Muscle of arm (tissue), 12 donors: ENCODE data around the gene ZNF57. TPM values are rescaled to one million over a fixed set of nuclear protein-coding genes. Genes with fewer than 3 reads are reported as not detected.
"Not testable (repeated sequence)": the region's sequence is repeated elsewhere in the genome, so short reads cannot be mapped to it uniquely, and the experiment has no call there.

ENCODE experiments used
- DNase-seq: peaks from one replicate; pipeline ENCODE4 v3.0.0-alpha.2; 2013
- polyA plus RNA-seq, 12 donors: library from polyadenylated mRNA; unstranded; fragments of 120-200 nt; gene quantifications; one replicate each; pipeline ENCODE4 v1.2.1, GENCODE V29; 2013; ENCODE audit not compliant: insufficient read length in 12 of 12

ZNF57 gene
- polyA plus RNA-seq, 12 donors, result 2.9 to 11.6 (median 3.5) TPM; not detected in 2

GRCh38 chr19:2950286-2951124 is 49.8 kb downstream of the ZNF57 start:
- peak; percentile 100 for DNase-seq

DNA sequence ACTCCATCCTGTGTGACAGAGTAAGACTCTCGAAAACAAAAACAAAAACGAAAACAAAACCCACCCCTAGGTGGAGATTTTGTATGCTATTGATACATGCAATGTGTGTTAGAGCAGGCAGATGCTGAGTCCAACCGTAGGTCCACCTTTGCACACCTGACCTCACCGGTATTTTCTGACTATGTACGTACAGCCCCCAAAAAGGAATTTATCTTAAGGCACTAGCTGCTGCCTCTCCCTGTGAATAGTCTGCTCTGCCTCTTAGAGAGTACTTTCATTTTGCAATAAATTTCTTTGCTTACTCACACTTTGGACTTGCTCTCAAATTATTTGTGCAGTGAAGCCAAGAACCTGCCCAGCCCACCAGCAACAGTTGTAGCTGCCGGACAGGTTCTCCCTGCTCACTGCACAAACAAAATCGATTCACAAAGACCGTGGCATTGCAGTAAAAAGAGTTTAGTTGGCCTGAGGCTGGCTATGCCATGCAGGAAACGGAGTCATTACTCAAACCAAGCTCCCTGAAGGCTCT is 52.3 kb downstream of the ZNF57 start:
- no peak for DNase-seq

GRCh38 chr19:2957160-2957559 is 56.4 kb downstream of the ZNF57 start:
- DNase-seq, result no peak

DNA sequence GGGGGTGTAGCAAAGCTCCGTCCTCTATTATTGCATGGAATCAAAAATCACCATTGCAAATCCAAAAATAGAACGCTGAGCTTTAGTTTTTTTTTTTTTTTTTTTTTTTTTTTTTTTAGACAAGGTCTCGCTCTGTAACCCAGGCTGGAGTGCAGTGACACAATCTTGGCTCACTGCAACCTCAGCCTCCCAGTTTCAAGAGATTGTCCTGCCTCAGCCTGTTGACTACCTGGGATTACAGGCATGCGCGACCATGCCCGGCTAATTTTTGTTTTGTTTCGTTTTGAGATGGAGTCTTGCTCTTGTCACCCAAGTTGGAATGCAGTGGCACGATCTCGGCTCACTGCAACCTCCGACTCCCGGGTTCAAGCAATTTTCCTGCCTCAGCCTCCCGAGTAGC is 59.4 kb downstream of the ZNF57 start:
- DNase-seq, result no peak

- peak; percentile 88 for DNase-seq
Observed at GRCh38 chr19:2962018-2962670, 61.4 kb downstream of the ZNF57 start.

DNA sequence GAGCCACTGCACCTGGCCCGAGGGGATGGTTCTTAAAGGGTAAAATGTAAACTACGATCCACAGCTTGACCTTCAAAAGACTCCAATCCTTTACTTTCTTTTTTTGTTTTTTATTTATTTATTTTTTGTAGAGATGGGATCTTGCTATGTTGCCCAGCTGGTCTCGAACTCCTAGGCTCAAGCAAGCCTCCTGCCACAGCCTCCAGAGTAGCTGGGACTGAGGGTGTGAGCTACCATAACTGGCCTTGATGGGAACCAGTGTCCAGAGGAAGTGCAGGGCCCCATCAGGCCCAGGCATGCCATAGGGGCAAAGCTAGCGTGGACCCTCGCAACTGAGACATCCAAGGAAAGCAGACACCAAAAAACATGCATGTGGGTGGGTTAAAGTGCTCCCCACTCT is 62.4 kb downstream of the ZNF57 start:
- no peak for DNase-seq

- not testable (repeated sequence) for DNase-seq
Observed at GRCh38 chr19:2963631-2964030, 62.9 kb downstream of the ZNF57 start.

DNA sequence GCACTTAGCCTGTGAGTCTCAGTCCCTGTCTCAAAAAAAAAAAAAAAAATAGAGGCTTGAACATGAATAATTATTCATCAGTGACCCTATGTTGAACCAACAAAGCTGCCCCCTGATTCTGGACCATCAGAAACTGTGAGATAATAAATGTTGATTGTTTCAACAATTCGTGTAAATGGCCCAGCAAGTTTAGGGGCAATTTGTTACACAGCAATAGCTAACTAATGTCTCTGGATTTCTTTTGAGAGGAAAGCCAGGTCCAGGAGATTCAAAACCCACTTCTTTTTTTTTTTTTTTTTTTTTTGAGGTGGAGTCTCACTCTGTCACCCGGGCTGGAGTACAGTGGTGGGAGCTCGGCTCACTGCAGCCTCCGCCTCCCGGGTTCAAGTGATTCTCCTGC is 64.1 kb downstream of the ZNF57 start:
- DNase-seq, result no peak

GRCh38 chr19:2967972-2968371 is 67.2 kb downstream of the ZNF57 start:
- no peak for DNase-seq

Other genes starting within 250 kb of the ZNF57 start
- gene GNG7, start 198.2 kb upstream of the ZNF57 start, polyA plus RNA-seq, result 1 to 10 TPM in 11 of 12 donors, not detected in 1; 1.4 to 4.5 (median 2.5) TPM
- gene DIRAS1, start 179.6 kb upstream of the ZNF57 start, polyA plus RNA-seq, result 1 to 10 TPM in 10 of 12 donors, not detected in 2; 1.1 to 5.9 (median 2.0) TPM
- gene SLC39A3, start 160.9 kb upstream of the ZNF57 start, polyA plus RNA-seq, result 10 to 100 TPM in 11 of 12 donors, not detected in 1; 12.4 to 25.5 (median 14.6) TPM
- 100 to 1,000 TPM in 1 of 12 donors, 10 to 100 TPM in 10, not detected in 1; 61.4 to 104 (median 75.9) TPM for gene SGTA, start 117.7 kb upstream of the ZNF57 start, polyA plus RNA-seq
- 10 to 100 TPM in 11 of 12 donors, not detected in 1; 28.9 to 48.0 (median 38.7) TPM for gene THOP1, start 115.4 kb upstream of the ZNF57 start, polyA plus RNA-seq
- gene ZNF554, start 81.1 kb upstream of the ZNF57 start, polyA plus RNA-seq, result 1 to 10 TPM in 11 of 12 donors, not detected in 1; 4.9 to 7.2 (median 6.4) TPM
- 10 to 100 TPM in 10 of 12 donors, 1 to 10 TPM in 1, not detected in 1; 8.0 to 21.9 (median 14.7) TPM for gene ZNF555, start 59.5 kb upstream of the ZNF57 start, polyA plus RNA-seq
- 100 to 1,000 TPM in 1 of 12 donors, 10 to 100 TPM in 11; 12.9 to 123 (median 47.8) TPM for gene ZNF556, start 33.6 kb upstream of the ZNF57 start, polyA plus RNA-seq
- gene ZNF77, start 44.0 kb downstream of the ZNF57 start, polyA plus RNA-seq, result 1 to 10 TPM in 10 of 12 donors, not detected in 2; 3.8 to 8.9 (median 4.8) TPM
- under 1 TPM in 10 of 12 donors, not detected in 2; 0.21 to 0.92 (median 0.63) TPM for gene TLE6, start 76.6 kb downstream of the ZNF57 start, polyA plus RNA-seq
- 100 to 1,000 TPM in 1 of 12 donors, 10 to 100 TPM in 10, not detected in 1; 20.0 to 107 (median 28.4) TPM for gene TLE2, start 128.4 kb downstream of the ZNF57 start, polyA plus RNA-seq
- 1,000 to 10,000 TPM in 1 of 12 donors, 100 to 1,000 TPM in 11; 470 to 1,024 (median 663) TPM for gene TLE5, start 161.6 kb downstream of the ZNF57 start, polyA plus RNA-seq
- gene GNA11, start 193.4 kb downstream of the ZNF57 start, polyA plus RNA-seq, result 100 to 1,000 TPM in 1 of 12 donors, 10 to 100 TPM in 11; 40.7 to 169 (median 59.3) TPM
- 1 to 10 TPM in 9 of 12 donors, under 1 TPM in 1, not detected in 2; 0.93 to 8.7 (median 1.5) TPM for gene GNA15, start 235.1 kb downstream of the ZNF57 start, polyA plus RNA-seq